ENCODE data around the gene CFI. TPM values are rescaled to one million over a fixed set of nuclear protein-coding genes. Genes with fewer than 3 reads are reported as not detected.

The CFI gene
- total and polyA plus RNA-seq, 2 of the 8 experiments (the other 6 are each of a cell fraction or from before 2014, with no cell fraction given): not detected

- Histone ChIP-seq H3K79me1 (ENCODE audit: low read depth, low read length) (no peaks in the 10 kb centered on the region), H3K27ac (ENCODE audit: low read depth, low read length) (no peak overlapping the region), H3K4me3 (ENCODE audit: extremely low read depth in 1 of 4, insufficient read depth in 2 of 4, low read depth in 3 of 4, low read length in 4 of 4) (no peak overlapping the region), H2BK12ac (ENCODE audit: low read depth, low read length) (no peak overlapping the region), H2BK15ac (ENCODE audit: low read length) (no peak overlapping the region), H3K27me3 (replicated peaks in 1 of 4; ENCODE audit: control insufficient read depth in 3 of 4, extremely low read depth in 1 of 4, insufficient read depth in 3 of 4, low read length in 3 of 4) (no peaks in the 10 kb centered on the region), H3K9ac (replicated peaks in 1 of 4; ENCODE audit: extremely low read depth in 1 of 4, low read depth in 3 of 4, low read length in 3 of 4) (no peak overlapping the region), H3K4ac (replicated peaks; ENCODE audit: insufficient read length, low read depth, low read length) (no peak overlapping the region), H4K8ac (ENCODE audit: extremely low read depth, insufficient read depth, low read length) (no peak overlapping the region), H2BK20ac (ENCODE audit: low read length) (no peak overlapping the region), H2AK5ac (ENCODE audit: low read depth, low read length) (no peak overlapping the region), H3K4me1 (replicated peaks in 1 of 4; ENCODE audit: control insufficient read depth in 3 of 4, insufficient read depth in 4 of 4, low read length in 3 of 4) (no peaks in the 10 kb centered on the region), H3K14ac (ENCODE audit: insufficient read length) (no peak overlapping the region), H3K9me3 (ENCODE audit: insufficient read depth in 2 of 2, low read depth in 1 of 2, low read length in 1 of 2) (peaks cover 0 to 3% of the 10 kb centered on the region in 2 experiments; a peak in 2 of 4 replicates), H4K91ac (replicated peaks; ENCODE audit: insufficient read length, low read length) (no peak overlapping the region), H2BK120ac (replicated peaks; ENCODE audit: low read depth, low read length) (no peak overlapping the region), H2BK5ac (ENCODE audit: low read depth, low read length) (no peak overlapping the region), H3K23ac (ENCODE audit: insufficient read length) (no peak overlapping the region), H4K20me1 (replicated peaks in 1 of 2; ENCODE audit: control insufficient read depth in 1 of 2, insufficient read depth in 2 of 2, low read length in 2 of 2) (no peaks in the 10 kb centered on the region), H2AFZ (ENCODE audit: low read length) (no peak overlapping the region), H3K18ac (ENCODE audit: extremely low read depth, low read length) (no peak overlapping the region), H3K23me2 (ENCODE audit: low read depth, low read length) (no peaks in the 10 kb centered on the region), H3K79me2 (ENCODE audit: control insufficient read depth in 1 of 2, insufficient read depth in 2 of 2, low read length in 2 of 2) (no peaks in the 10 kb centered on the region), H4K5ac (ENCODE audit: insufficient read length, low read depth, low read length) (no peak overlapping the region), H3K36me3 (ENCODE audit: control insufficient read depth in 2 of 4, insufficient read depth in 4 of 4, low read length in 3 of 4) (no peaks in the 10 kb centered on the region), H3K4me2 (ENCODE audit: insufficient read depth in 1 of 2, low read depth in 2 of 2, low read length in 2 of 2) (no peak overlapping the region), H3K56ac (replicated peaks; ENCODE audit: insufficient read length, low read depth, low read length) (no peak overlapping the region)
- POLR2A ChIA-PET (ENCODE audit: partially characterized antibody): no interaction called here
- TF ChIP-seq EP300 (IDR thresholded peaks at IDR 0.05; ENCODE audit: borderline replicate concordance in 1 of 2, low read depth in 2 of 2, low read length in 2 of 2) (no peak), RAD21 (IDR thresholded peaks at IDR 0.05 in 1 of 2, conservative IDR thresholded peaks at IDR 0.05 in 1 of 2; ENCODE audit: low read depth in 2 of 2, low read length in 2 of 2) (0 out of 4 replicates have a peak, but pooled peaks of 1 of the 2 experiments have one; percentile 7), BRCA1 (IDR thresholded peaks at IDR 0.05; ENCODE audit: low read depth, low read length) (no peak), MAFK (IDR thresholded peaks at IDR 0.05; ENCODE audit: low read depth, low read length) (no peak), BACH1 (IDR thresholded peaks at IDR 0.05; ENCODE audit: low read length) (no peak), POLR2A (IDR thresholded peaks at IDR 0.05; ENCODE audit: control extremely low read depth in 1 of 2, low read depth in 2 of 2, low read length in 2 of 2) (no peak), CTCF (IDR thresholded peaks at IDR 0.05; ENCODE audit: control extremely low read depth in 1 of 3, insufficient read depth in 1 of 3, low read depth in 1 of 3, low read length in 3 of 3) (peak in 1 of 3 experiments; percentile 15; a peak in 1 of 4 replicates), MAX (IDR thresholded peaks at IDR 0.05) (no peak)
- FAIRE-seq: no peak
- no peak for DNase-seq (ENCODE audit: low read depth in 1 of 2, low spot score in 2 of 2)
- CTCF ChIA-PET (ENCODE audit: partially characterized antibody): no interaction called here
These were observed 2.9 kb downstream of the CFI start for GRCh38 chr4:109798866-109799265.

All from H1 (cell line).